K562 treated with DMSO at 1 percent for 12 hours (cell line): ENCODE data around the gene CARS1. TPM values are rescaled to one million over a fixed set of nuclear protein-coding genes. Genes with fewer than 3 reads are reported as not detected.

Experiments used
- total RNA-seq: library from RNA; unstranded; fragments of 300-600 nt; gene quantifications from 2 replicates; pipeline ENCODE4 v1.2.3, GENCODE V29; 2022; ENCODE audit not compliant: insufficient read depth

Gene CARS1
- 121 and 183 TPM in 2 replicates for total RNA-seq

GRCh38 chr11:3057069-3057963 is at the start of gene CARS1:
CARS1 (minus strand) TSS chr11:3057423; CDS start chr11:3057367, 56 bp downstream.

GRCh38 chr11:2992234-2992996 is 64.8 kb downstream of the CARS1 start, which contains the start of gene NAP1L4:
NAP1L4 (minus strand) TSS chr11:2992329; CDS start chr11:2979220, 13,109 bp downstream.

Other genes starting within 250 kb of the CARS1 start
- gene CDKN1C, start 171.6 kb downstream of the CARS1 start, total RNA-seq = 10.2 and 11.7 TPM in 2 replicates
- gene PHLDA2, start 128.0 kb downstream of the CARS1 start, total RNA-seq = 41.1 and 51.0 TPM in 2 replicates
- 87.8 and 131 TPM in 2 replicates for gene NAP1L4, start 65.1 kb downstream of the CARS1 start, total RNA-seq
- 9.1 and 10.6 TPM in 2 replicates for gene OSBPL5, start 107.9 kb upstream of the CARS1 start, total RNA-seq
- not detected in 2 replicates for gene MRGPRG, start 161.4 kb upstream of the CARS1 start, total RNA-seq
- not detected in 2 replicates for gene MRGPRE, start 175.0 kb upstream of the CARS1 start, total RNA-seq